NCI-H748 treated with DMSO at 0.1 percent for 48 hours (cell line): ENCODE results near the gene SYT9.

ENCODE experiments used
- DNase-seq: peaks from one replicate; lab custom pipeline; 2025; lab: John Stamatoyannopoulos, UW

Gene SYT9

DNA sequence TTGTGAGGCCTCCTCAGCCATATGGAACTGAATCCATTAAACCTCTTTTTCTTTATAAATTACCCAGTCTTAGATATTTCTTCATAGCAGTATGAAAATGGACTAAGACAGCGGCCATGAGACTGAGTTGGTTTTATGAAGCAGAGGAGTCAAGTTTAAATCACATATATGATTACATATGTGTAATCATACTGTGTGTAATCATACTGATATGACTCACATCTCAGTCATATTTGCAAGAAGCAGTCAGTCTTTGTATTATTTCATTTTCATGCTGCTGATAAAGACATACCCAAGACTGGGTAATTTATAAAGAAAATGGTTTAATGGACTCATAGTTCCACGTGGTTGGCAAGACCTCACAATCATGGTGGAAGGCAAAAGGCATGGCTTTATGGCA lies 89.8 kb downstream of the SYT9 start:
- no peak for DNase-seq

DNA sequence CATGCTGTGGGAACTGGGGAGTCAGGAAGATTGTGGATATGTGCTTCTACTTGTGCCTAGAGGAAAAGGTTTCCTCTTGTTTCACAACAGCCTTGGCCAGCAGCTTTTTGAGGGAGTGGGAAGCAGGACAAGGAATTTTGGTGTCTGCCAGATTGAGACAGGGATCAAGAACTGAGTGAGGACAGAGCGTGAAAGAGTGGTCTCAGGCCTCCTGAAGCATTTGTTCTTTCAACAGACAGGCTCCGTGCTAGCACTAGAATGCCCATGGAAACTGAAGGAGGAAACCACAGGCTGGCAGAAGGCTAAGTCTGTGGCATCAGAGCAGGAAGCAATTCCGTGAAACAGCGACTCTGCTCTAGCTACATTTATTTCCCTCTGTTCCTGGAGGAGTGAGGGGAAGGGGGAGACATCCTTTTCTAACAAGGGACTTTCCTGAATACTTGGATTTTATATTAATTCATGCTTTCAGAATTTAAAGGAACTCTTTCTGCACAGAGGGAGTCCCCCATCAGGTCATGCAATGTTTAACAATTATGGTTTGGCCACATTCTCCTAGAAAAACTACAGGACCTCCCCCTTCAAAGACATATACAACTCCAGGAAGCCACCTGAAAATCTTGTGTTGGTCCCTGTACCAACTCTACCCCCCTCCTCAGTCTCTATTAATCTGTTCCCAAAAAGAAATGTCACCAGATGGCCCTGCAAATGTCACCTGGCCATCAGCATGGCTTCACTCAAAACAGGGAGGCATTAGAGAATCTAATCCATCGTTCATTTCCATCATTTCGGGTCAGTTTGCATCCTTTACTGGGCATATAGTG lies 96.1 kb downstream of the SYT9 start:
- DNase-seq: no peak

DNA sequence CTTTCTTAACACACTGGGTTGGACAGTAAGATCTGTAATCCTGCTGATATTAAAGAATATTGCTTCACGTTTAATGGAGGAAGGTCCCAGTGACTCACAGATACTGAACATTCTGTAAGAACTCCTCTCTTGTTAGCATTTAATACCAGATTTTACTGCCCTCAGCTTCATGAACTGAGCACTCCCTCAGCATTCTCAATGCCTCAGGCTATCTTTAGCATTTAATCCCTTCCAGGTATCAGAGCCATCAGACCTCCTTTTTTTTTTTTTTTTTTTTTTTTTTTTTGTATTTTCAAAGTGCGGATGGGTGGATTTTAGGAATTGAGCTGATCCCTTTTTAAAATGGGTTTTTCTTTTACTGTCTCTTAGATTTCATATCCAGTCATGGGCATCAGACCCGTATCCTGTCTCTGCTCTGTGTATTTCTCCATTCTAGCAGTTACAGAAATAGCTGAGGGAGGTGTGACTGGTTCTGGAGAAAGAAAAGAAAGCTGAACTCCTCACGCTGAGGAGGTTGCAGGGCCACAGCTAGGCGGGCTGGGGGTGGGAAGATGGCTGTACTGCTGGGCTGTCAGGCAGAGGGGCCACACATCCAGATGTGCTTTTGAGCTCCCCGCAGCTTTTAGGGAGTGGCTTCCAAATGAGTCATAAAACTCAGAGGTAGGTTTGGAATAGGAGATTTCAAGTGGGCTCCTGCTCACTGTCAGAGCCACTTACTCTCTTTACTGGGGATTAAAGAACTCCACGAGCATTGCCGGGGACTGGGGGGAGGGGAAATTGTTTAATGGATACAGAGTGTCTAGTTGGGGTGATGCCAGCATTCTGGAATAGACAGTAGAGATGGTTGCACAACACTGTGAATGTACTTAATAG lies 97.0 kb downstream of the SYT9 start:
- no peak for DNase-seq

DNA sequence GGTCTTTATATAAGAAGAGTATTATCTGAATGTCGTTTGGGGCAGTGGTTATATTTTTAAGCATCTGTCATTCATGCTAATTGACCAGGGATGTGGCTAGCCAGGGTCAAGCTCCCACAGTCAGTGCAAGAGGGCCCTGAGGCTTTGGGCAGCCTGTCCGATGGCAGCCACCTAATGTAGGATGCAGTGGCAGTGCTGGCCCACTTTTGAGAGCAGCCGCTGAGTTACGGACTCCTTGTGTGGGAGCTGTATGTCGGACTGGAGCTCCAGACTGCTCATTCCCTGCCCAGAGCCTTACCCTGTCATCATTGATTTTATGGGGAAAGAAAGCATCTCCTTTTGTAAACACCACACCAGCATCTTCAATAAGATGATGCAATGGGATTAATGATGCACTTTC lies 99.5 kb downstream of the SYT9 start:
- no peak for DNase-seq

DNA sequence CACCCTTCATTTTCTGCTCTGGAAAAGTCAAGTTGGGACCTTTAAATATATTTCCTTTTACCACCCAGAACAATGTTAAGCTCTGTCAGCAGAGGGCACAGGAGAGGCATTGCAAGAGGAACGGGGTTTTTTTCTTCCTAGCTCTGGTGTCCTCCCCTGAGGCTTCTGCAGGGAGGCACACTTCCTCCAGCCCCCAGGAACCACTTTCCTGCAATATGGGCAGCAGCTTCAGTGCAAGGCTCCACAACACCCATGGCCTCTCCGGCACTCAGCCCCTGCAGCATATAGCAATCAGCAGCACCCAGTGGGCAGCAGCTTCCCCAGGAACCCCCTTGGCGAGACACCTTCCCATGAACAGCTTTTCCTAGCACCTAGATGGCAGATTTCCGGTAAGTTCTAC lies 101.4 kb downstream of the SYT9 start:
- no peak for DNase-seq

DNA sequence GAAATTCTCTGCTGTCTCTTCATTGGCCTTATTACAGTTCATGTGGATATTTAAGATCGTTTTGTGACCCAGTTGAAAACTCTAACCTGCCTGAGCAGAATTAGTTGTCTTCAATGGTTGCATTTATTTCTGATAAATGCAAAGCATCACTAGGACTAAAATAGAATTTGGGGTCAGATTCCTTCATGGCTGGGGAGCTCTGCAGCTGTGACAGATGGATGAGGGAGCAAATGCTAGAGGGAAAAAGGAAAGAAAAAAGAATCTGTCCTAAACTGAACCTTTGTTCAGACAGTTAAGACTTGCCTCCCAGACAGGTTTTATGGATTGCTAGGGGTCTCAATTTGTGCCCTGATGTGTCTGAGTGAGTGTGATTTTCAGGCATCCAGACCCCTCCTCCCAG lies 113.0 kb downstream of the SYT9 start:
- DNase-seq: no peak

DNA sequence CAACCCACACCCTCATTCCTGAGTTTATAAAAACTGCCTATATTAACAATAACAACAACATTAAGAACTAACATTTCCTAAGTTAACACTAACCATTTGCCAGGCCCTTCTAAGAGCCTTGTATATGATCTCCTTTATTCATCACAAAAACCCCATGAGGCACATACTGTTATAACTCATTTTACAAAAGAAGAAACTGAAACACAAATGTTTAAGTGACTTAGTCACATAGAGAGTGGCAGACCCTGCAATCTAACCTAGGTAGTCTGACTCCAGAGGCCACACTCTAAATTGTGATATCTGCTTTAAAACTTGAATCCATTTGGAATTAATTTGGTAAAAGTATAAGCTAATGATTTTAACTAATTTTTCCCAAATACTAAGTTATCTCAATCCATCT lies 116.1 kb downstream of the SYT9 start:
- no peak for DNase-seq

DNA sequence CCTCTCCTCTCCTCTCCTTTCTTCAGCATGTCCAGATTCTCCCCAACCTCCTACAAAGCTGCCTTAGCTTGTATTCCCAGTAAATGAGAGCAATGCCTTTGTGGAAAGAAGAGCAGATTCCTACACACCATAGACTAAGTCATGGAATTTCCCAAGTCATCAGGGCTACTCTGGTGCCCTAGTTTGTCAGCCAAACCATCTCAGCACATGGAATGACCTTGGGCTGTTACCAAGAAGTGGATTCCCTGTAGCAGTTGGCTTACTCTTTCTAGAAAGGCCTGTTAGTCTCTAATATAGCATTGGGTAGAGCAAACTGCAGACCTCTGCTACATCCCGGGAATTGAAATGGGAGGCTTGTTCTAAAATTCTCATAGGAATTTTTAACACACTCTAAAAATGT lies 124.7 kb downstream of the SYT9 start:
- DNase-seq: no peak

DNA sequence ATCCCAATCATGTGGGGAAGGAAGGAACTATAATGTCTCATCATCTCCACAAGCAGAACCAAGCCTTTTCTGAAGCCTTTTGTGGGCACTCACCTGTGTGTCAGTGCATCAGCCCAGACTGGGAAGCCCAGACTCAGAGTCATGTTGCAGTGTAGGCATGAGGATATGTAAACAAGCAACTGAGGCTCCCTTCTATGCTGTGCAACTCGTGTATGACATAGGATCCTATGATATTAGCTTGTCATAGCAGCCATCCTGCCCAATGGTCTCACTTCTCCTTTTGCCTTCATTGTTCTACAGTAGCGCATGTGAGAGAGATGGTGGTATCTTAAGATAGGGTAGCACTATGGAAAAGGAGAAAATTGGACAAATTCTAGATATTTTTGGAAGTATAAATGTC lies 130.2 kb downstream of the SYT9 start:
- no peak for DNase-seq

DNA sequence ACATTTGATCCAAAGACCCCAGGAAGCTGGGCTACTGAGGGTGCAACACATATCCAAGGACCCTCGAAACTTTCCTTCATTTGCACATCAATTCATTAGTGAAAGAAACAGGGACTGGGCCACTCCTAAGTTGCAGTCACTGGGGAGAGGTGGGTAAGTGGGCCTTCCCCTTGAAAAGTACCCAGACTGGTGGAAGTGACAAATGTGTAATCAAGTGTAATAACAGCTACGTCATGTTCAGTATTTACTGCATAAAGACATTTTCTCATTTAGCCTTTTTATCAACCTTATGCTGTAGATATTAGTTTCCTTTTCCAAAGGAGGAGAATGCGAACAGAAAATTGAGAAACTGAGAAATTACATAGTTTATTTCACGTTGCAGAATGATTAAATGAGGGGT lies 131.7 kb downstream of the SYT9 start:
- DNase-seq: no peak

DNA sequence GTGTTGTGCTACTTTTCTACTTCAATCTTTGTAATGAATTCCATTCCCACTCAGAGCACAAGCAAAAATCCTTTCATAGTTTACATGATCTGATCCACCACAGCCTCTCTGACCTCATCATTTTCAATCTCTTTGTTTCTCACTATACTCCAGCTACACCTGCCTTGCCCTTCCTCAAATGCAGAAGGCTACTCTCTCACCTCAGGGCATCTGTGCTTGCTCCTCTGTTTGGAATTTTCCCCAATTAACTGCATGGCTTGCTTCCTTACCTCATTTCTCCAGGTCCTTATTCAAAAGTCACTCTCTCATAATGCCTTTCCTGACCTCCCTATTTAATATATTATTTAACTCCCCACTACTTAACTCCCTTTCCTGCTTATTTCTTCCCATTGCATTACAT lies 133.0 kb downstream of the SYT9 start:
- no peak for DNase-seq

DNA sequence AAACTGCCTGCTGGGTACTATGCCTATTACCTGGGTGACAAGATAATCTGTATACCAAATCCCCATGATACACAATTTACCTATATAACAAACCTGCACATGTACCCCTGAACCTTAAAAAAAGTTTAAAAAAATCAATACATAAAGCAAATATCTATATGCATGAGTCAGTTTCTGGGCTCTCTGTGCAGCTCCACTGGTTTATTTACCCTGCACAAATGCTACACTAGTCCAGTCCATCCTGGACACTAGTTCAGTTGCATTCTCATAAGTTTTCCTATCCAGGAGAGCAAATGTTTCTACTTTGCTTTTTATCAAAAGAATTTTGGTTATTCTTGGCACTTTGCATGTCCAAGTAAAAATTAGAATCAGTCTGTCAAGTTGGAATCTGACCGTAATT lies 133.8 kb downstream of the SYT9 start:
- DNase-seq: no peak

DNA sequence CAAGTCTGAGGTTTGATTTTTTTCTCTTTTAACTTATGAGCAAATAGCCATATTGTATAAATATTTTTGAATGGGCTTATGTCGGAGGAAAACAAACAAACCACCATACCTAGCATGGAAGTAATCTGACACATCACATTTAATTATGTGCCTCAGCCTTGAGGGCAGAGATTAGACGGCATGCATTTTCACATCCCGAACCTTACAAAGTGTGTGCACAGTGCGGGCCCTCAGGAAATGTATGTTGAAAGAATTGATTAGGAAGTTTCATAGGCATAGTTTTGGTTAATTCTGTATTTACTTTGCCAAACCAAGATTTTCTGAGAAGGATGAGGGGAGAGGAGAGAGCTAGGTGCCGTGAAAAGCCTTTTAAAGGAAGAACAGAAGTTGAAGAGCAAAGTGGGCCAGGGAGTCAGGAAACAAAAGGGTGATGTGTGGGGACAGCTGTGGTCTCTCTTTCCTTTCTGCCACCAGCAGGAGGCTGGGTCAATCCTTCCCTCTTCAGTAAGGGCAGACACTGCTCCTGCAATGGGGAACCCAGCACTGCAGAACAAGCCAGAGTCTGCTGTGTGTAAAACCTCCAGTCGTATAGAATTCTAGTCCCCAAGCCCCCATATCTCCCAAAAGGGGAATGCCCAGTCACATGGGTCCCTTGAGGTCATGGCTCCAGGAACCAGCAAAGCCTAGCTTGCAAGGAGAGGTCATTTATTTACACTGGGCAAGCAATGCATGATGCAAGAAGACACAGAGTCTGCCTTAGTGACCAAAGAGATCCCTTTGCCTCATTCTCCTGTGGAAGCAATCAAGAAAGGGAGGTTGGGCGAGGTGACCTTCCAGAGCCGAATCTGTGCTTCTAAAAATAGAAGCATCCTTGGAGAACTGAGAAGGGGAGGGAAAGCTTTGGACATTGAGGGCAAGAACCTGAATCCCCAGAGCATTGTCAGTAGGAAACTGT lies 162.5 kb downstream of the SYT9 start:
- no peak for DNase-seq

DNA sequence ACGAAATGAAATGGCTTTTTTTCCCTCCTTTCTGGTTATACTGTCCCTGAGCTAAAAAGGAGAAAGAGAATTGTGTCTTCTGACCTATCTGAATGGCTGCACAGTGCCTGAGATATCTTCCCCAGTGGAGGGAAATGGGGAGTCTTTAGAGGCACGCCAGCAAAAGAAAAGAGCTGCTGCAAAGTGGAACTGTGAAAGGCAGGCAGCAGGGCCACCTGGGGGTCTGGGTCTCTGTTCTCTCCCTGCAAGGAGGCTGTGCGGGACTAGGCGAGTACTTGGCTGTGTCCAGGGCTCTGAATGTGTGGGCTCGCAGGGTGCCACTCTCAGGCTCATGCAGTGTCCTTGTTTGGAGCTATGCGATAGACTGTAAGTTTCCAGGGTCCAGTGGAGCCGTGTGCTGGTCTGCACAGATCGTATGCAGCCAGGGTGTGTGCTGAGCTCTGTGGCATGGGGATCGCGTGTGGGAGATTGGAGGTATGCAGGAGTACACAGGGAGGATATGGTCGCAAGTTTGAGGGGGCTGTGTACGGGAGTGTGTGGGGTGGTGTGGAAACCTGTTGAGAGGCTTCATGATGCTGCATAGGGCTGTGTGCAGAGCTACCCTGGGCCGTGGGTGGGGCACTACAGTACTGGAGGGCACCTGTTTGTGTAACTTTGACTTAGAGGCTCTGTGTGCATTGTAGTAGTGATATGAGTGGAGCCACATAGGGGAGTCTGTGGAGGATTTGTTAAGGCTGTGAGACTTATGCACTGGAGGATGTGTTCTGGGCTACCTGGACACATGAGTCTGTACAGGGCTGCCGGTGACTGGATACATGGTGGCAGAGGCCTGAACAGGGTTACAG lies 163.5 kb downstream of the SYT9 start:
- DNase-seq: no peak

DNA sequence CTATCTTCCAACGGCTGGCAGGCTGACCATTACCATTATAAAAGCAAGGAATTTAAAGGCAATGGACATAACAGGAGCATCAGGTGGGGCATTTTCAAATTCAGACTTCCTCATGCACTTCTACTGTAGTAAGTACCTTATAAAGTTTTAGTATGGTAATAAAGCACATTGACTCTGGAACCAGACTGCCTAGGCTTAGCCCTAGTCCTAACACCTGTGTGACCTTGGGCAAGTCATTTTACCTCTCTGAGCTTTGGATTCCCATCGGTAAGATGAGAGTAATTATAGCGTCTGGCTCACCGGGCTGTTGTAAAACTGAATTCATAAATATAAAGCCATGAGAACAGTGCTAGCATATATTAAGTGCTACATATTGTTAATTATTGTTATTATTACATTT lies 164.4 kb downstream of the SYT9 start:
- DNase-seq: no peak

DNA sequence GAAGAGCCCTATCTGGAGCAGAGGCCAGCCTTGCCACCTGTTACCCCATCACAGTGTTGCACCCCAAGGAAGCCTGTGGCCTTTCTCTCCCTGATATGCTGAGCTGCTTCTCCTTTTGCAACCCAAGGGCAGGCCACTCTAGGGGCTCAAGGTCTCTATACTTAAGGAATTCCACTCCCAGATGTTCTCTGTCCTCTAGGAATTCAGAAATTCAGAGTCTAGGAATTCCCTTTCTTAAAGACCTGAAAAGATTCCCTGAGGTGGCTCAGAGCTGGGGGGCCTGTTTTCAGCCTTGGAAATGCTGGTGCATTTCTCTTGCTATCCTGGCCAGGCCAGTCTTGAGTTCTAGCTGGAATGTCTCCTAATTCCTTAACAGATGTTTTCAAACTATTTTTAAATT lies 165.6 kb downstream of the SYT9 start:
- no peak for DNase-seq

DNA sequence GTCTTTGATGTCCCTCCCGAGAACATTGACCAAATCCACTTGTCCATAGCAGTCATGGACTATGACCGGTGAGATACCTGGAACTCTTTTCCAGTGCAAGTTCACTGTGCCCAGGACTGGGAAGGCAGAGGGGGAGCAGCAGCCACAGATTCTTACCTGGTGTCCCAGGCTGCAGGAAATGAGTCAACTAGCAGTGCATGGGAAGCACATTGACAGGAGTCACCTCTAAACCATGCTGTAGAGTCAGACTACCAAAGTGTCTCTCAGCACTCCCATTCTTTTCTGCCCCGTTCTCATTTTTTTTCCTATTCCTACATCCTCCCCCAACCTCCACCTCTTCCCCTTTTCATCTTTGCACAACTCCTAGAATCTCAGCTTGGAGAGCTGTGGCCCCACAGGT lies 166.4 kb downstream of the SYT9 start:
- DNase-seq: no peak

DNA sequence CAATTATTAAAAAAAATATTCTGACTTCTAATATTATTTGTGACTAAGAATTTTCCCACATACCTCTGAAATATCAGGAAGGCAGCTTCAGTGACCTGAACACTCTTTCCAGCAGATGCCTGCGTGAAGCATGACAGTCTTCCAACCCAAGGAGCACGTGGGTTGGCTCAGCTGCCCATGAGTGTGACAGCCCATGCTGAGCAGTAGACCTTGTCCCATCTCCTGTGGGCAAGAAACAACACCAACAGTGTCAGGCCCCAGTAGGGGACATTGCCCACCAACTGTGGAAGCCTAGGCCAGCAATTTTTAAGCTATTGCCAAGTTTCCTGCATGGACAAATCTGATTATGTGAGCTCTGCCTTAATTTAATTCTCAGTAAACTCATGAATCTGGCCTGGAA lies 167.2 kb downstream of the SYT9 start:
- DNase-seq: no peak

DNA sequence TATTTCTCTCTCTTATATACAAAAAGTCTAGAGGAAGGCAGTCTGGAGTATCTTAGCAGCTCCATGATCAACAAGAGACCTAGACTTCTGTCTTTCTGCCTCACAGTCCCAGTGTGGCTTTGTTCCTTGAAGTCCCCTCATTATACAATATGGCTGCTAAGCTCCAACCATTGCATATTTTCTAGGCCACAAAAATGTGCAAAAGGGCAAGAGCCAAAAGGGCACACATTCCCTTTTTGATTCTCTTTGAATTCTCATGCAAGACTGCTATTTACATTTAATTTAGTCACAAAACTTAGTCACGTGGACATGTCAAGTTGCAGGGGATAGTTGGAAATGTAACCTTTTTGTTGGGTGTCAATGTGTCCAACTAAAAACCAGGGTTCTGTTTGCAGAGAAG lies 169.4 kb downstream of the SYT9 start:
- no peak for DNase-seq

DNA sequence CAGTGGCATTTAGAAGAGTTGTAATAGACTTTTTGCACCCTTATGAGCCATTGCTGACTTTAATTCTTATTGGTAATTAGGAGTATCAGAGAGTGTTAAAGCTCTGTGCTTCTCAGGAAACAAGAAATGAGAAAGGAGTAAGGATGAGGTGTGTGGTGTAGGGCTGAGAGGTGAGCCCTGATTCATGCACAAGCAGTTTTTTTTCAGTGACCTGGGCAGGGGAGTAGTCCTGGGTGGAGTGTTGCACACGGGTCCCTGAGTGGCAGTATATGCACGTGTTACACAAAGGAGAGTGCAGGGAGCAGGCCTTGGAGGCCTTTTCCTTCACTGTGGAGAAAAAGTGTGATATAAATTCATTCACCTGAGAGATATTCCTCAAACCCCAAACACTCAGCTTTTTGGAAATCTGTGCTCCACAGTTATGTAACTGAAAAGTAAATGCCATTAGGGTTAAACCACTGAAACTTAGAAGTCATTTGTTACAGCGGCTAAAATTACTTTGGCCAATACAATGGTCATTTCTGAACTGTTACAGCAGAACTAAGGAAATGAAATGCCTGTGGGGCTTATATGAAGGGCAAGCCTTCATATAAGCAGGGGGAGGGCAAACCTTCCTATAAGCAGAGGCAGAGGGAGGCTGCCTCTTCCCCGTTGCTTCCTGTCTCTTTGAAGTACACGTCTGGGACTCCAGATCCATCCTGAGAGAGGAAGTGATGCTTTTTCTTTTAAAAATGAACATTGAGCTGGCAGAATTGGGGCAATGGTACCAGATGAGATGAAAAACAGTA lies 171.0 kb downstream of the SYT9 start:
- no peak for DNase-seq

DNA sequence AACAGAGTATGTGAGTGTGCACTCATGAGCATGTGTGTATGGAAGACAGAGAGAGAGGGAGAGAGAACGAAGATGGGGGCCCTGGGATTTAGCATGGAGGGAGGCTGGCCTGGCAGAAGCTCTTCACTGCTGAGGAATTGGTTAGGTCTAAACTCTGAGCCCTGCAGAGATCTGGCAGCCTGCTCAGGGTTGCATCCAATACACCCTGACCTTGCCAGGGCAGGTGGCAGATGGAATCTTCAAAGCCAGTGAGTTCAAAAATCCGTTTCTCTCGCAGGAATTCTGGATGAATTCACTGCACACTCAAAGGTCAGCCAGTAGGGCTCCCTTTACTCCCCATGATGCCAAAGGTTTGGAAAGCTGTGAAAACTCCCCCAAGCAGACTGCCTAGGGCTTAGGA lies 172.2 kb downstream of the SYT9 start:
- DNase-seq: no peak
